GM12864 (cell line): ENCODE data around the gene RGS9BP.
"Not testable (repeated sequence)": the region's sequence is repeated elsewhere in the genome, so short reads cannot be mapped to it uniquely, and the experiment has no call there.

Source experiments
- DNase-seq: peaks from one replicate; pipeline ENCODE4 v3.0.0-alpha.2; 2011; ENCODE audit warnings: low read depth
- H3K4me3 ChIP-seq: 2 replicates; pipeline ENCODE4 v1.5.1; 2011; ENCODE audit warnings: mild to moderate bottlenecking, low read depth, low read length, control low read depth
- CTCF ChIP-seq: IDR thresholded peaks from 2 replicates; pipeline ENCODE4 v1.5.1; 2011; ENCODE audit warnings: low read depth, mild to moderate bottlenecking, moderate library complexity, low read length, control low read depth, inconsistent platforms; ENCODE audit errors: missing control alignments

The RGS9BP gene

DNA sequence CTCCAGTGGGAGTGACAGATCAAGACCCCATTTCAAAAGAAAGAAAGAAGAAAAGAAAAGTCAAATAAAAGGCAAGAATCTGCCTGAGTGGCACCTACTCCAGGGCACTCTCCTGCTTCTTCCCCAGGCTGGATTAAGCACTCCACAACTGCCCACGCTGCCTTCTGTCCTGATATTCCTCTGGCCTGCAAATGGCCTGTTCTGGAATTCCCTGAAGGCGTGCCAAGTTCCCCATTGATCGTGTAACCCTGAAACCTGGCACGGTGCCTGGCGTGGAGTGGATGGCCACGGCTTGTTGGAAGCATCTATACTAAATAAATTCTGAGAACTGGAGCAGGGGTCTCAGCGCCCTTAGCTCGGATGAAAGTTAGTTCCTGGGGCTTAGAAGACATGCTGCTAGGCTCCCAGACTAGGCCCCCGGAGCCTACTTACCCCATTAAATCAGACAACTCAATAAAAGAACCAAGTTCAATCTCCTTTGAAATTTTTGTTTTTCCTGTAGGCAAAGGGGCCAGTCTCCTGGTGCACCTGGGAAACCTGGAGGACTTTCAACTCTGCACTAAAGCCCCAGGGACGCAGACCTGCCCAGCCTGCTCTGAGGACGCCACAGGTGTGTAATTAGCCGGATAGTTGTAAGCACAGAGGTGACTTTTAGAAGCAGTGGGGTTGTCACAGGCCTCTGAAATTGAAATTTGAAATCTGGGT, 22.6 kb upstream of the RGS9BP start:
- H3K4me3 ChIP-seq: no peak overlapping the region
- TF ChIP-seq CTCF: no peak
- DNase-seq: no peak

DNA sequence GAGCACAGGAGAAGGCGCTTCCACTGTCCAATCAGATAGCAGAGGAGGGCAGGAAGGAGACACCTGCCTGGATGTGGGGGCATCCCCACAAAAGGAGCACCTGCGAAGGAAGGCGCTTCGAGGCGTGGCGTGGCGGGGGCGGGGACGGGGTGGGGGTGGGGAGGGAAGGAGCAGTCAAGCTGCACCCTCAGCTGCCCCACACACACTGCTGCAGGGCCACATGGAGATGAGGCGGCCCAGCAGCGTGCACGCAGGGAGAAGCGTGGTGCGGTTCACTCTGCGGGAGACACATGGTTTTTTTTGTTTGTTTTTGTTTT, 22.1 kb upstream of the RGS9BP start:
- no peak overlapping the region for H3K4me3 ChIP-seq
- no peak for TF ChIP-seq CTCF
- DNase-seq: no peak

- DNase-seq, H3K4me3 ChIP-seq: not testable (repeated sequence)
Observed at GRCh38 chr19:32656379-32656778, 19.3 kb upstream of the RGS9BP start.

DNA sequence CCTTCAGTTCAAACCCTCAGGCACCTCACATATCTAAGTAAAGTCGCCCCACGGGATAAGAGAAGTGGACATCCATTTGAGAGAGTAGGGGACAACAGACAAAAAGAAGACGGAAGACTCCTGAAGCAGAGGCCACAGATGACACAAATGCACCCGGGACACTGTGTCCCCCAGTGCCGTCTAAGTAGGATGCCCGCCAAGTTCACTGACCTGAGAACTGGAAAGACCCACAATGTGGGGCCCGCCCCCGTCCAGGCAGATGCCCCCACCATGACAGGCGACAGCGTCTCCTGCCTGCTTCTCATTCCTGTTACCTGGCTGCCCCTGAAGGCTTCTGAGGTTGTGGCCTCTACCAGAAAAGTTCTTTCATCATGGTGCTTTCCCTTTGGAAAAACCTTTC, 17.6 kb upstream of the RGS9BP start:
- H3K4me3 ChIP-seq: no peak overlapping the region
- TF ChIP-seq CTCF: no peak
- DNase-seq: no peak

DNA sequence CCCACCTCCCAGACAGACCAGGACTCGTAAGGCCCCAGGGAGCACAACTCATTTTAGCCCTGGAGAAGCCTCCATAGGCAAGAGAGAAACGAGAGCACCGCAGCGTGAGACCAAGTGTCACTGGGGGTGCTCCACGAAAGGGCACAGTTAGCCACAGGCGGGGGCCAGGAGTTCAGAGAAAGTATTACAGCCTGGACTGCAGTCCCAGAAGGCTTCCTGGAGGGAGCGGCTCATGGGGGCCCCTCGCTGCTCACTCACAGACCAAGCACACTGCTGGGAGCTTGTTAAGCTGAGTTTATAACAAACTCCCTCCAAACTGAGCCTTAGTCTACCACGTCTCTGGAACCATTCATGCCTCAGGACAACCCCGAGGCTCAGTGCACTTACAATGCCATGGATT, 17.1 kb upstream of the RGS9BP start:
- no peak for TF ChIP-seq CTCF
- no peak for DNase-seq
- no peak overlapping the region for H3K4me3 ChIP-seq

DNA sequence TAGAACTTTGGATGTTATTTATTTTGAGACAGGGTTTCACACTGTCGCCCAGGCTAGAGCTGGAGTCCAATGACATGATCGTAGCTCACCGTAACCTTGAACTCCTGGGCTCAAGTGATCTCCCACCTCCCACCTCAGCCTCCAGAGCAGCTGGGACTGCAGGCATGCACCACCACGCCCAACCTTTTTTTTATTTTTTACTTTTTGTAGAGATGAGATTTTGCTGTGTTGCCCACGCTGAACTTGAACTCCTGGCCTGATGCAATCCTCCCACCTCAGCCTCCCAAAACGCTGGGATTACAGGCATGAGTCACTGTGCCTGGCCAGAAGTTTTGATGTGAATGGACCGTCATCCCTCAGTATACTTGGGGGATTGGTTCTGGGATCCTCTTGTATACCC, 14.3 kb upstream of the RGS9BP start:
- no peak for TF ChIP-seq CTCF
- DNase-seq: no peak
- H3K4me3 ChIP-seq: no peak overlapping the region

DNA sequence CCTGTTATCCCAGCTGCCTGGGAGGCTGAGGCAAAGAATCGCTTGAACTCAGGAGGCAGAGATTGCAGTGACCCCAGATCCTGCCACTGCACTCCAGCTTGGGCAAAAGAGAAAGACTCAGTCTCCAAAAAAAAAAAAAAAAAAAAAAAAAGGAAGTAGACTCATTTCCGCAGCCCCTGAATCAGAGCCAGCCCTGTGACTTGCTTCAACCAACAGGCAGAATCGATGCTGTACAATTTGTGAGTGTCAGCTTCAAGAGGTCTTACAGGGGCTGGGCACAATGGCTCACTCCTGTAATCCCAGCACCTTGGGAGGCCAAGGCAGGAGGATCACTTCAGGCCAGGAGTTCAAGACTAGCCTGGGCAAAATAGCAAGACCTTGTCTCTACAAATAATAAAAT, 13.5 kb upstream of the RGS9BP start:
- H3K4me3 ChIP-seq: no peak overlapping the region
- no peak for TF ChIP-seq CTCF
- no peak for DNase-seq
